HG02970 (cell line): Measurements from ENCODE around the gene RAB19.

Experiments used
- ATAC-seq: cut with Tn5 transposase; IDR thresholded peaks from one replicate; pipeline ENCODE4 v1.9.1; 2021; ENCODE audit warnings: mild to moderate bottlenecking, moderate library complexity, moderate number of reproducible peaks; ENCODE audit not compliant: unreplicated experiment, low FRiP score

RAB19 gene, protein sequence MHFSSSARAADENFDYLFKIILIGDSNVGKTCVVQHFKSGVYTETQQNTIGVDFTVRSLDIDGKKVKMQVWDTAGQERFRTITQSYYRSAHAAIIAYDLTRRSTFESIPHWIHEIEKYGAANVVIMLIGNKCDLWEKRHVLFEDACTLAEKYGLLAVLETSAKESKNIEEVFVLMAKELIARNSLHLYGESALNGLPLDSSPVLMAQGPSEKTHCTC

DNA sequence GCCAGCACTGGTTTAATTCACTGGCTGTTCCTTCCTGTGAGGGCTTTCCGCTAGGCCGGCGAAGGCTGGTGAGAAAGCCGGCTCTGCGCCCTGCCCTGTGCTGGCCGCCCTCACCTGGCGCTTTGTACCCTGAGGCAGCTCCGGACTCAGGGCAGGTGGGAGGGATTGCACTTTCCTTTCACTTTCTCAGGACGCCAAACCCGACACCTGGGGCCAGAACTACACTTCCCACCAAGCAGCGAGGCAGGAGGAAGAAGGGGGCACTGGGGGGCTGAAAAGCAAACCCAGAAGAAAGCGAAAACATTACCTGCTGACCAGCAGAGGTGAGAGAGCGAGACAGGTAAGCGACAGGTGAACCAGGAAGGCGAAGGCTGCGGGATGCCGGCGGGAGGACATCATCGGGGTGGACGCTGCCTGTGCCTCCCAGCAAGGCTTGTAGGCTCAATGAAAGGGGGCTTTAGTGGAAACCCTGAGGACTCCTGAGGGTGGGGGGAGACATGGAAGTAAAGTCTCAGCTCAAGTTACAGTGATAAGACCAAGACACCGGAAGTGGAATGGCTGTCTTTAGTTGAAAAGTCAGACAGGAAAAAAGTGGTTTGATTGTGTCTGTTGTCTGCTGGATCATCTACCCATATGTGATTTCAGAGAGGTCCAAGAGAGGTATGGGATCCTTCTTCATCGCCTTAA, at the start of gene RAB19:
Gene RAB19 (plus strand): TSS at position 181 of the 687 bp plus-strand sequence. CDS start 3,589 bp downstream, outside the sequence.
- ATAC-seq = no peak

DNA sequence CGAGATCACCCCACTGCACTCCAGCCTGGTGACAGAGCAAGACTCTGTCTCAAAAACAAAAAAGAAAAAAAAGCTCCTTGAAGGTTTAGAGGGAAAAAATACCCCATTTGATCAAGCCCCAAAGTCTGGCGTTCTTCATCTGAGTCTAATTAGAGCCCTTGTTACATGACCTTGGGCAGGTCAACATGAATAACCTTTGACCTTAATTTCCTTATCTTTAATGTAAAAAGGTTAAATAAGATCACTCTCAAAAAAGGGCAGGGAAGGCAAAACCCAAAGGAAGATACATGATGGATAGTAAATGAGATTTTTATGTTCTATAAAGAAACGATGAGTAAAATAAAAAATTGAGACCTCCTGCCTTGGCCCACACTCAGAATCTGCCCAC, 45.8 kb upstream of the RAB19 start:
- ATAC-seq = no peak

DNA sequence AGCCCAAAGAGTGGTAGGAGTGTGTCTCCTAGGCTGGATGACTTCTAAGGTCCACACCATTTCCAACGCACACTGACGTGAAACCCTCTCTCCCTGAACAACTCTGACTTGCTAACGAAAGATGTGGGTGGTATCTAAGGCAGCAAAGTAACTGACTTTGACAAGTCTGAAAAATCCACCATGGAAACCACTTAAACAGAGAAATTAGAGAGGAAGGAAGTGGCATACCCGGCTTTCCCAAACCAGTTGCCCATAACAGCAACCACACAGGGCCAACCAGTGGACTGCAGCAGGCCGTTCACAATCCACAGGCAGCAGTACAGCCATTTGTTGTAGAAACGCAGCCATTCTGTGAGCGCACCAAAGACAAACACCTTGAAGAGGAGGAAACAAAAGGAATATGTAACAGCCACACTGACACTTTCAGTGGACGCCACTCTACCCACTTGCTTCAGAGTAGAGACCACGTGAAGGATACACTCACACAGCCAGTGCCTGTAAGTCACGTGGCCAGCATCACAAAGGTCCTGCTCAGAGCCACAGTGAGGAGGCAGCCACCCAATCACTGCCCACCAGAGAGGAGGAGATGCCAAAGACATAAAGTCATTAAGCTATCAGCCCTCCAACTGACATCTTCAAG, 45.3 kb upstream of the RAB19 start:
- no peak for ATAC-seq

DNA sequence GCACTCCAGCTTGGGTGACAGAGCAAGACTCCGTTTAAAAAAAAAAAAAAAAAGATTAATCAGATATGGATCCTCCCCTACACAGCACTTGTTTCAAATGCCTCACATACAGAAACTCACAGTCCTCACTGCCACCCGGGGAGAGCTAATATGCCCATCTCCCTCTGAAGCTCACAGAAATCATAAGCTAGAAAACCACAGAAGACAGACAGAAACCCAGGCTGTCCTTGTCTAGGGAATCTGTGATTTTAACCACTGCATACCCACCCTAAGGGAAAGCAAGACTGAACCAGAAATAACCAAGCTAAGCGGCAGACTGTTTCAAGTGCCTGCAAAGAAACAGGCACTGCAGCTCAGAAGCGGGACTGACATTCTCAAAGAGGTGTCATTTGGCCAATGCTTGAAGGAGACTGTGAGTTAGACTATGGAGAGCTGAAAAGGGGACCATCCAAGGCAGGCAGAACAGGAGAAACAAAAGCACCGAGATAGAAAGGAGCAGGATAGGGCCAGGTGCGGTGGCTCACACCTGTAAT, 43.1 kb upstream of the RAB19 start:
- no peak for ATAC-seq

DNA sequence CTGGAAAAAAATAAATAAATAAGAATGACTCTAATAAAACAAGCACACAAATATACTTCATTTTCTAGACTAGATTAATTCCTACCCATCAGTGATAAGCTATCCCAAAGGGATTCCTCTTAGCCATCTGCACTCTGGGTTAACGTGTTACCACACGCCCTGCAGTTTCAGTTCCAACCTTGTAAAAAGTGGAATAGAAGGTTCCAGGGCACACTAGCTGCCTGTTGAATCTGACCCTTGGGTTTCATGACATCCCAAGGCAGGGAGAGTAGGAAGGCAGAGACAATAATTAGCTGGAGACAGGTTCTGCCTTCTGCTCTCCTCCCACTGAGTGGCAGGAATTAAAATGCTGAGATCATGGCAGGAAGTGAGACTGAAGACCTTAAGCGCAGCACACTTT, 39.0 kb upstream of the RAB19 start:
- no peak for ATAC-seq

DNA sequence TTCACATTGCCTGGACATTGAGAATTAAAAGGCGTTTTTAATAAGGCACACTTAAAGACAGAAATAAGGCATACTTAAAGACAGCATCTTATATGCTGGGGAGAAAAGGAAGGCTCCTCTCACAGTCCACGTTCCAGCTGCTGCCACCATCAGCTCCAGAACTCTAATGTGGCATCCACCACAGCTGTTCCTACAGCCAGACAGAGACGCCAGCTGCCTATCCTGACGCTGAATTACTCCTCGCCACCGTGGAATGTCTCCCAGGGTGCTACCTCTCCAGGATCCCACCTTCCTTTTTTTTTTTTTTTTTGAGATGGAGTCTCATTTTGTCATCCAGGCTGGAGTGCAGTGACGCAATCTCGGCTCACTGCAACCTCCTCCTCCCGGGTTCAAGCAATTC, 36.3 kb upstream of the RAB19 start:
- ATAC-seq = no peak

DNA sequence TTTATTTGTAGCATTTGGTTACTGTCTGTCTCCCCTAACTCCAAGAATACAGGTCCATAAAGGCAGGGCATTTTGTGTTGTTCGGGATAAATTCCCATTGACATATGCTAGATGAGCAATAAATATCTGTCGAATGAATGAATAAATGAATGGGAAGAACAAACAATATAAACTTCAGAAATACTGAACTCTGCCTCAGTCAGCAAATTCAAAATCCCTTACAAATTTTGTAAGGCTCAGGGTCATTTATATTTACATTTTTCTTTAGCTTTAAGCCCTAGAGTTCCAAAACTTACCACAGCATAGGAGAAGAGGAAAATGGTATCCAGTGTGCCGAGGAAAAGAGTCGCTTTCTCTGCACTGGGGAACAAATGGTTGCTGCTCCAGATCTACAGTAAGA, 34.6 kb upstream of the RAB19 start:
- ATAC-seq = no peak

DNA sequence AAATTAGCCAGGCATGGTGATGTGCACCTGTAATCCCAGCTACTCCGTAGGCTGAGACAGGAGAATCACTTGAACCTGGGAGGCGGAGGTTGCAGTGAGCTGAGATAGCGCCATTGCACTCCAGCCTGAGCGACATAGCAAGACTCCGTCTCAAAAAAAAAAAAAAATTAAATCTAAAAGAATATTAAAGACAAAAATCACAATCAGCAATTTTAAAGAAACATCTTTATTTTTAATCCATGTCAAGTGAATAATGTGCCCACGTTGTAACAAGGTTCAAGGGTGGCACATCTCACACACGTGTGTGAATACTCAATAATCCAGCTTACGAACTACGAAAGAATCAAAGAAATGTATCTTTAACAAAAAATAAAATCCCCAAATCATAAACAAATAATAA, 28.5 kb upstream of the RAB19 start:
- no peak for ATAC-seq

DNA sequence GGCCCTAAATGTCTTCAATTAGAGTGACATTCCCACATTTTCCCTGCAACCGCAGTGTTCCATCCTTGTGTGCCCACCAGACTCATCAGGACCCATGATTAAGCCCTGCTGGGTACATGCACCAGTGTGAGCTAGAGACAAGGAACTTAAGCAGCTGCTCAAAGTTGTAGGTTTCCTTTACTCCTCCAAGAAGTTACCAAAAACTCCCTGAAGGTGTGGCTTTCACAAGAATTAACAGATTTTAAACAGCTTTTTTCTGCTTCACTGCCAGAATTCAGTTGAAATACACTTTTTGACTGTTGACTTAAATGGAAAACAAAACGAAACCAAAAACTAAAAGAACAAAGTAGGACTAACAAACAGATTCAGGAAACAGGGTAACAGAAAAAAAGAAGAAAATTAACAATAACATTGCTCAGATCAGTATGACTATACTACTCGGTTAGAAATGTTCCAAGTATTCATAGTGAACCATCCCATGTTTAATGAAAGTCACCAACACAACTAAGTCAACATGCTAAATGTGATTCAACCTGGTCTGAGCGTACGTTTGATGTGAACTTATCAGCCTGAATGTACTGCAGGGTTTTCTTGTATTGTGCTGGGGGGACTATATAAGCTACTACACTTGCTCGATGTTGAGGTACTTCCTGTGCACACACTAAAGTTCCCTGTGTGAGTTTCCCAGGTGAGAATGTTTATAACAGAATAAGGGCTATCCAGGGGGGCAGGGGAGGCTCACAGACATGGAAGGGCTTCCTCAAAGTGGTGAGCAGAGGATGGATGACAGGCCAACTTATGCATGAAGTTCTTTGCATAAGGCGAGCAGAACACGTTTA, 27.7 kb upstream of the RAB19 start:
- no peak for ATAC-seq

DNA sequence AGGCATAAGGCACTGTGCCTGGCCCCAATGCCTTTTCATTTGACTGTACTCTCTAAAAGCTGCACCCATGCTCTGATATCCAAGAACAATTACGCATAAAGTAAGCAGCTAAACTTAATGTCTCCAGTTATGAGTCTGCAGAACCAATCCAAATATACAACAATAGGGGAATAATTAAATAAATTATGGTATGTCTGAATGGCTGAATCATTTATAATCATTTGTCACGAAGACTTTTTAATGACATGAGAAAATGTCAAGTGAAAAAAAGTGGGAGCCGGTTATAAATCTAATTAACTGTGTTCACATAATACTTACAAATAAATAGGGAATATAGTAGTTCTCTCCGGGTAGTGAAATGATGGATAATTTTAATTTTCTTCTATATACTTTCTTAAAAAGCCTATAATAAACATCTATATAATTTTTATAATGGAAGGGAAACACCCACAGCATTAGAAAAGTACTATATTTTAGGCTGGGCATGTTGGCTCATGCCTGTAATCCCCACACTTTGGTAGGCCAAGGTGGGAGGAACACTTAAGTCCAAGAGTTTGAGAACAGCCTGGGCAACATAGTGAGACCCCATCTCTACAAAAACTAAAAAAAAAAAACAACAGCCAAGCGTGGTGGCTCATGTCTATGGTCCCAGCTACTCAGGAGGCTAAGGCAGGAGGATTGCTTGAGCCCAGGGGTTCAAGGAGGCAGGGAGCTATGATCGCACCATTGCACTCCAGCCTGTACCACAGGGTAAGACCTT, 19.7 kb upstream of the RAB19 start:
- no peak for ATAC-seq

DNA sequence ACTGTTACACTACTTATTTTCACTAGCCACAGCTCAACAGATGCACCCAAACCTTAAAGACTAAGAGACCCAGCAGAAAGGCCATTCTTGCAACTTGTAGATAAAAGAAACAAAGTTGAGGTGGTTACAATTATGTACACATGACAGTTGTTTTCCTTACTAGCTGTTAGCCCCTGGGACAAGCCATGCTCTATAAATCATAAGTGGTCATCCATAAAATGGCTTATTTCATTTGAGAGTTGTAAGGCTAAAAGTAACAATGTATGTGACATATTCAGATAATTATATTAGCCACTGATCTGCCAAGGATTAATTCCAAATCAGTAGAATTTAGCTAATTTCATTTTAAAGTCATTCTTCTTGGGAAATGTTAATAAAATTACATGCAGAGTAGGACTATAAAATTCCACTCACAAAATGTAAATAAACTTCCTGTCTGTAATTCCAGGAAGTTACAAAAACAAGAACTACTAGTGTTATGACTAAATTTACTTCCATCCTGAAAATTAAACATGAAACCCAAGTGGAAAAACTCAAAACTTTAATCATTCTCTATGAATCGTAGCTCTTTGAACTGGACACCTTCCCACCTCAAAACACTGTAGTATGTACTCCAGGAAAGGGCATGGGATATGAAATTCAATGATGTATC, 18.8 kb upstream of the RAB19 start:
- ATAC-seq = no peak

DNA sequence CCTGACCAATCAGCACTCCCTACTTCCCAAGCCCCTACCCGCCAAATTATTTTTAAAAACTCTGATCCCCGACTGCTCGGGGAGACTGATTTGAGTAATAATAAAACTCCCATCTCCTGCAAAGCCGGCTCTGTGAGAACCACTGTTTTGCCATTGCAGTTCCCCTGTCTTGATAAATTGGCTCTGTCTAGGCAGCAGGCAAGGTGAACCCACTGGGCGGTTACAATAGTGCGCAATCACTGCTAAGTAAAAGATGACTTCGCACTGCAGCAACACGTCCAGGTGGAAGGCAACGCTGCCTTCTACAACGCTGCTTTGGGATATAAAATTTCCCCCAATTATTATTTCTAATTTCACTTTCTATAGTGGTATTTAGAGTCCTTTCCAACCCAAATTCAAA, 14.4 kb upstream of the RAB19 start:
- ATAC-seq = no peak

DNA sequence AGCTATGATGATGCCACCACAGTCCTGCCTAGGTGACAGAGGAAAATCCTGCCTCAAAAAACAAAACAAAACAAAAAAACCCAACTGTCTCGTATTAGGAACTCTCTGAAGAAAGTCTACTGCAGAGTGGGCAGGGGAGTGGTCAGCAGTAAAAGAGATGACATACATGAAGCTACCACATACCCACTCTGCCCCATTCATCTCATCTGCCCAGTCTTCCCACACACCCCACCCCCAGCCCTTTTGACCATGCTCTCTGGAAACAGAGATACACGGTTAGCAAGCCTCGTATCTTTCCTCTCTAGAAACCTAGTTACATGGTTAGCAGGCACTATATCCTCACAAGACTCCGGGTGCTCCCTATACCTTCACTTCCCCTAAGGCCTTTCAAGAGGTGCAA, 13.8 kb upstream of the RAB19 start:
- no peak for ATAC-seq

DNA sequence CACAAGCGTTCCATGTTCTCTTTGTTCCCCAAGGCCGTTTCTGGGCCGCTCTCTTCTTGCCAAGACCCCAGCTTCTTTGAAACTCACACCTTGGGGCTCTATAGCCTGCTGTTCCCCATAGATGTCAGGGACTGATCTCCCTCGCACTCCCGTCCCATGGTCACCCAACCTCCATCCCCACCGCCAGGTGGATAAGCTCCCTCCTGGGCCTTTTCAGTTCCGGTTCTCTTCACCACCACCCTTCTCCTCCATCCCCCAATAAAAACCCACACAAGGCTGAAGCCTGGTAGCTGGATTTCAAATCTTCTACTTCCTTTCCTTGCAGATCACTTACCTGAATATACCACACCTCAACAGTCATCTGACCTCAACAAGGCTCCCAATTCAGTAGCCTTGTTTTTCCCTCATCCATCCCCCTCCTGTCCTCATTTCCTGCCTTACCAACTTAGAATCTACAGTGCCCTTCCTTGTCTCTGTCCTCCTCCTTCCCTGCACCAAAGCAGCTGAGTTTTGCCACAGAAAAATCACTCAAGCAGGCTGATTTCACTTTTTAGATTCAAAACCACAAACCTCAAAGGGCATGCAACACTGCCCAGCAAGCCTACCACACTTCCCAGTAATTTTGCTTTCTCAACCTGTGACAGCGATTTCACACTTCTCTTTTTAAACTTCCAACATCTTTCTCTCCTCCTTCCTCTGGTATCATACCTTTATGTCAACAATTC, 13.2 kb upstream of the RAB19 start:
- no peak for ATAC-seq

DNA sequence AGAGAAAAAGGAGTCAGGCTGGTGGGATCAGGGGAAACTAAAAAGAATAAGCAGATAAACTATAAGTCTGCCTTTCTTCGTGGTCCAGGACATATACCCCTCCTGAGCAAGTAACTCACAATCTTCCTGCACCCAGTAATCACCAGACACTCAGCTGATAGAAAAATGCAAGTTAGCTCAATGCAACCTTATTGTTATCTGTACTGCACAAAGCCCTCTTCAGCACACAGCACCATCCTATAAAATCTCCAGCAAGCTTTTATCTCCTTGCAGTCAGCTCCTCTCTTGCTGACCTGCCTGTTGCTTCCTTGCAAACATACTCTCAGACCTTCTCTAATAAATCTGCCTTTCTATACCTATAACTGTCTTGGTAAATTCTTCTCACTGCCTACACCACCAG, 12.2 kb upstream of the RAB19 start:
- ATAC-seq = no peak

DNA sequence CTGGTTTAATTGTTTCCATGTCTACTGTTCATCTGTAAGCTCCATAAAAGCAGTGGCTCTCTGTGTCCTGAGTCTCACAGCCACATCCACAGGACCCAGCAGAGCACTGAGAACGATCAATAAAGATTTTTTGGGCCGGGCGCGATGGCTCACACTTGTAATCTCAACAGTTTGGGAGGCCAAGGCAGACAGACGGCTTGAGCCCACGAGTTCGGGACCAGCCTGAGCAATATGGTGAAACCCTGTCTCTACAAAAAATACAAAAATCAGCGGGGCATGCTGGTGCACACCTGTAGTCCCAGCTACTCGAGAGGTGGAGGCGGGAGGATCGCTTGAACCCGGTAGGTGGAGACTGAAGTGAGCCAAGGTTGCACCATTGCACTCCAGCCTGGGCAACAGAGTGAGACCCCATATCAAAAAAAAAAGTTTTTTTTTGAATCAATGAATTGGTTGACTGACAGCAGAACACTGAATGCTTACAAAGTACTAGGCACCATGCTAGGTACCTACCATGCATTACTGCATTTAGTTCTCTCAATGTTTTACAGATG, 10.0 kb upstream of the RAB19 start:
- no peak for ATAC-seq

DNA sequence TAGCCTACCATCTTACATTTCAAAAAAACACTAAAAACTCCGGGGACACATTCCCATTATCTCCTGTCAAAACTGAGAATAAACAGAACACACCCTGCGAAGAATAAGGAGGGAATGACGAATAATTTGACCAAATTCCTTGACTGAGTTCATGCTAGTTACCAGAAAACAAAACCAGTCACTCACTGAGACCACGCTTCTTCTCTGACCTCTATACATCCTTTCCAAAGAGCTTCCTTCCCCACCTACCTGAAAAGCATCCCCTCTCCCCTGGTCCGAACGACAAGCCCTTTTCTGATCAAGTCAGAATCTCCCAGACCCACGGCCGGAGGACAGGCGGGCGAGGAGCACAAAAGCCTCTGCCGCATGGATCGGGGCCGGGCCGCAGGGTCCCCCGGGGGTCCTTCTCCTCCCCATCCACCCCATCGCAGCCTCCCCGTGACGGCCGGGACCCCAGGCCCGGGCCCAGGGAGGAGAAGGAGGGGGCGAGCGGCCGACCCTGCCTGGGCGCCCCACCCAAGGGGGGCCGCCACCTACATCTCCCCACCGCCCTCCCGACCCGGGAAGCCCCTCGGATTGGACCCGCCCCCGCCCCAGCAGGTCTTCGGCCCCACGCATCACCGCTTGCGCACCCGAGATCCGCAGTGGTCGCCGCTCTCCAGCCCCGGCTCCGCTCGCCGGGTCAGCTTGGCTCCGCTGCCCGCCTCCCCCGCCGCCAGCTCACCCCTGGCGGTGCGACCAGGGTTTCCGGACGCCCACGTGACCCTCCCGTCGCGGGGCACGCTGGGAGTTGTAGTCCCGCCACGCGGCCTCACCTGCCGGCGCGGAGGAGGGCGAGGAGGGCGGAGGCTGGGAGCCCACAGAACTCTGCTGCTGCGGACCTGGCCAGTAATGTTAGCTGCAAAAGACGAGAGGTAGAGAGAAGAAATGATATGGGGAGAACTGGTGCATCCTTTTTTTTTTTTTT, 5.8 kb upstream of the RAB19 start, which contains the start of gene SLC37A3:
Gene SLC37A3 (minus strand): TSS at position 747 of the 967 bp plus-strand sequence. CDS start 16,004 bp downstream, outside the sequence.
- peak; percentile 95 for ATAC-seq
